GM15510 (cell line): ENCODE results near the gene ACTL10.

Experiments
- POLR2A ChIP-seq: IDR thresholded peaks from 3 replicates; pipeline ENCODE4 v1.6.1; 2011; ENCODE audit warnings: borderline replicate concordance; ENCODE audit not compliant: insufficient read length; ENCODE audit errors: extremely low read depth

ACTL10 gene

GRCh38 chr20:33689973-33690372, 23.2 kb downstream of the ACTL10 start:
- TF ChIP-seq POLR2A: no peak

DNA sequence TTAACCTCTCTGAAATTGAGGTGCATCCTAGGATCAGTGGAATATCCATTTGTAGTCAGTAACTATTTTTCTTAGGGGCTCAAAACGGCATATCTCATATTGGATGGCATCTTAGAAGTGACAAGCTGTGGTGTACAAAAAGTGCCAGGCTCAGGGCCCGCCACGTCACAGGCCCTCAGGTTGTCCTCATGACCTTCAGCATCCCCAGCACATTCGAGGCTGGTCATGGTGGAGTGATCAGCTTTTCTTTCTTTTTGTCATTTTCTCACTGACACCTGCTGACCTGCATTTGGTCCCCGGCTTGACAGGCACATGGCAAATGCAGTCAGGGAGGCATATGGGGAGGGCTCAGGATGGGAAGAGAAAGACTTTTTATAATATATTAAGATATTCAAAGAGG, 26.5 kb downstream of the ACTL10 start:
- no peak for TF ChIP-seq POLR2A

- TF ChIP-seq POLR2A: no peak
Measured at GRCh38 chr20:33693741-33694638, 27.2 kb downstream of the ACTL10 start.

DNA sequence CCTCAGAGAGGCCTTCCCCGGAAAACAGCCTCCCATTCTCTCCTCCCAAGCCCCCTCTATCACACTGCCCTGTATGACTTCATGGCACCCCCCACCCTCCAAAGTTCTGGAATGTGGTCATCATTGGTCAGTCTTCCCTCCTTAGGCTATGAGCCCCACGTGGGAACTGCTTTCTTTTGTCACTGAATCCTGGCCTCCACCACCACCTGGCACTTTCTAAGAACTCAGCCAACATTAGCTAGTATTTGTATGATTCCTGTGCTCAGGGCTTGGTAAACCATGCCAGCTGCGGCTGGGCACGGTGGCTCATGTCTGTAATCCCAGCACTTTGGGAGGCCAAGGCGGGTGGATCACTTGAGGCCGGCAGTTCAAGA, 27.9 kb downstream of the ACTL10 start:
- TF ChIP-seq POLR2A: no peak

DNA sequence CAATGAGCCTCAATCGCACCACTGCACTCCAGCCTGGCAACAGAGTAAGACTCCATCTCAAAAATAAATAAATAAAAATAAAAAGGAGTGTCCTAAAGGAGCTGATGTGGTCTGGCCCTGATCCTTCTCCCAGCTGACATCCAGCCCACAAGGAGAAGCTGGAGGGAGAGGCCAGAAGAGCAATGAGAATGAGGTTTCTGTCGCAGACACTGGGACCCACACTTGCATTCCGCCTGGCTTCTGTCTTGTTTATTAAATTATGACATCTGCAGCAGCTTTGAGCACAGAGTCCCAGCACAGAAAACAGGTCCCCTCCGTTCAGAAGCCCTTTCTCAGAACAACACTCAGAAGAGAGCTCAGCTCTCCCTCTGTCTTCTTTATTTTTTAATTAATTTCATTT, 29.7 kb downstream of the ACTL10 start:
- no peak for TF ChIP-seq POLR2A

DNA sequence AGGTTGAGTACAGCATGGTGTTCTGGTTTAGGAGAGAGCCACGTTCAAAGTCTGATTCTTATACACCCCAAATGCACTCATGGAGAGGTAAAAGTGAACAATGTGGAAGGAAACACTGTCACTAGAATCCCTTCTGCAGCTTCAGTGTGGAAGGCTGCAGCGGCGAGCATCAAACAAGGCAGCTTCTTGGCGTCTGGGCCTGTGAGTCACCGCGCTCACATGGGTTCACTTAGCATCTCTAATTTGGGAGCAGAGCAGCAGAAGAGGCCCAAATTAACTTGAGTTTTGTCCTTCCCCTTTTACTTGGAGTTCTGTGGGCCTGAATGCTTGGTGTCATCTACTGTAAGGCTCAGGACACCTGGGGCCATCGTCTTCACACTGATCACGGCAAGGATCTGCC, 30.4 kb downstream of the ACTL10 start:
- no peak for TF ChIP-seq POLR2A

DNA sequence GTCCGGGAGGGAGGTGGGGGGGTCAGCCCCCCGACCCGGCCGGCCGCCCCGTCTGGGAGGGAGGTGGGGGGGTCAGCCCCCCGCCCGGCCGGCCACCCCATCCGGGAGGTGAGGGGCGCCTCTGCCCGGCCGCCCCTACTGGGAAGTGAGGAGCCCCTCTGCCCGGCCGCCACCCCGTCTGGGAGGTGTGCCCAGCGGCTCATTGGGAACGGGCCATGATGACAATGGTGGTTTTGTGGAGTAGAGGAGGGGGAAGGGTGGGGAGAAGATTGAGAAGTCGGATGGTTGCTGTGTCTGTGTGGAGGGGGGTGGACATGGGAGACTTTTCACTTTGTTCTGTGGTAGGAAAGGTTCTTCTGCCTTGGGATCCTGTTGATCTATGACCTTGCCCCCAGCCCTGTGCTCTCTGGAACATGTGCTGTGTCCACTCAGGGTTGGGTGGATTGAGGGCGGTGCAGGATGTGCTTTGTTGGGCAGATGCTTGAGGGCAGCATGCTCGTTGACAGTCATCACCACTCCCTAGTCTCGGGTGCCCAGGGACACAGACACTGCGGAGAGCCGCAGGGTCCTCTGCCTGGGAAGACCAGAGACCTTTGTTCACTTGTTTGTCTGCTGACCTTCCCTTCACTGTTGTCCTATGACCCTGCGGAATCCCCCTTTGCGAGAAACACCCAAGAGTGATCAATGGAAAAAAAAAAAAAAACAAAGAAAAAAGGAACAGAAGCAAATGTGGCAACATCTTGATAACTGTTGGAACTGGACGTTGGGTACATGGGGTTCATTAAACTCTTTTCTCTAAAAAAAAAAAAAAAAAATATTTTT, 35.1 kb downstream of the ACTL10 start:
- no peak for TF ChIP-seq POLR2A

- no peak for TF ChIP-seq POLR2A
Measured at GRCh38 chr20:33702861-33703260, 36.1 kb downstream of the ACTL10 start.

DNA sequence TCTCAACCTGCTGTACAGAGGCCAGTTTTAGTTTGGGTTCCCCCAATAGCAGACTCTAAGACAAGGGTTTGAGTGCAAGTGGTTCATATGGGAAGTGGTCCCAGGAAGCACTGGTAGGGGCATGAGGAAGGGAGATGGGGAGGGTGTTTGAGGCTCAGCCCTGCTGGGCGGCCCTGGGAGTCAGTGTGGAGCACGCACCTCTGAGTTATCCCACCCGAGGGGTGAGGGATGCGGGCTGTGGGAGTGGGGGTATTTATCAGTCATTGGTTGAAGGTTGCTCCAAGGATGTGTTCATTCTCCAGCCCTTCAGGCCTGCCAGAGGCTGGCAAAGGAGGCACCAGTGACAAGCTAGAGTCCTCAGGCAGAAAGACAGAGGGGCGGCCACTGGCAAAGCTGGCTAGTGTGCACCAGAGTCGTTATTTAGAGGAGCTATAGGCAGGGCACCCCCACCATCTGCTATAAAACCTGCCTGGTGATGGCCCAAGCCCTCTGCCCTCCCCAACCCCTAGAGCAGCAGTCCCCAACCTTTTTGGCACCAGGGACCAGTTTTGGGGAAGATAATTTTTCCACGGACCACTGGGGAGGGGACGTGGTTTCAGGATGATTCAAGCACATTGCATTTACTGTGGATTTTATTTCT, 36.9 kb downstream of the ACTL10 start:
- TF ChIP-seq POLR2A: no peak

- no peak for TF ChIP-seq POLR2A
Measured at GRCh38 chr20:33704197-33704924, 37.6 kb downstream of the ACTL10 start.

DNA sequence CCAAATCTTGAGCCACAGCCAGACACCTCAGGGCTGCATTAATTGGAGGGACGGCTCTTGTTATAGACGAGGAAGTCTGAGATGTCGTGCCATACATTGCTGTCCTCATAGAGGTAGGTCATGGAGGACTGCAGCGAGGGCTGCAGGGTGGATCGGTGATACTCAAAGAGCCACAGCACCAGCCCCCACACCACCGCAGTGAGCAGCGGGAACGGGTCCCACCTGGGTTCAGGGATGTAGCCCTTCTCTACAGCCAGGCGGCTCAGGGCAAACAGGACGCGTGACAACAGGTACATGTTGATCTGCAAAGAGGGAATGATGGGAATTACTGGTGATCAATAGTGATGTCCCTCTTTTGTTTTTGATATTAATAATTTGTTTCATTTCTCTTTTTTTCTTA, 40.9 kb downstream of the ACTL10 start:
- no peak for TF ChIP-seq POLR2A

DNA sequence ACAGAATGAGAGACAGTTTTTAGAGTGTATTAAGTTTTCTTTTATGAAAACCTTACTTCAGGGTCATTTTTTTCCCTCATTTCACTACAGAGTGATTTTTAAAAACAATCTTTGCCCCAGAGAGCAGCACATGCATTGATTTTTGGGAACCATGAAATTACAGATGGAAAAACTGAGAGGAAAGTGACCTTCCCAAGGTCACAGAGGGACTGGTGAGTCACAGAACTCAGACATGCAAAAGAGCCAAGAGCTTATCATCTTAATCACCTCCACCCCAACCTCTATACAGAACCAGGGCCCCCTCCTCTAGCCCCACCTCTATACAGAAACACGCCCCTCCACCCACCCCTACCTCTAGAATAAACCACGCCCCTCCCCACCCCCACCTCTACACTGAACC, 42.7 kb downstream of the ACTL10 start:
- TF ChIP-seq POLR2A: no peak

GRCh38 chr20:33709905-33710541, 43.3 kb downstream of the ACTL10 start:
- no peak for TF ChIP-seq POLR2A
